ENCODE results near the gene IQCM.

The IQCM gene

GRCh38 chr4:149426461-149426860, 389.2 kb downstream of the IQCM start:
- Histone ChIP-seq H3K27me3 (ENCODE audit: insufficient read depth, insufficient read length) (no peaks in the 10 kb centered on the region), H3K36me3 (ENCODE audit: insufficient read depth, insufficient read length, low read length) (no peaks in the 10 kb centered on the region), H3K4me1 (ENCODE audit: insufficient read depth, insufficient read length) (no peaks in the 10 kb centered on the region), H3K4me3 (ENCODE audit: insufficient read length, low read depth) (no peak overlapping the region), H3K9me3 (ENCODE audit: insufficient read depth, low read length) (no peaks in the 10 kb centered on the region), H3K9ac (ENCODE audit: insufficient read length, low read depth) (no peak overlapping the region)
- TF ChIP-seq SUZ12 (IDR thresholded peaks at IDR 0.05; ENCODE audit: extremely low read depth, insufficient read depth, insufficient read length) (no peak), ZNF274 (IDR thresholded peaks at IDR 0.05; ENCODE audit: low read depth, low read length) (no peak), YY1 (IDR thresholded peaks at IDR 0.05; ENCODE audit: insufficient read depth, insufficient read length) (no peak)
- no peak for DNase-seq (ENCODE audit: low read depth, low spot score)

GRCh38 chr4:149409555-149409962, 406.1 kb downstream of the IQCM start:
- H3K27me3 ChIP-seq (ENCODE audit: insufficient read depth, insufficient read length), result no peaks in the 10 kb centered on the region
- no peaks in the 10 kb centered on the region for H3K9me3 ChIP-seq (ENCODE audit: insufficient read depth, low read length)
- H3K4me1 ChIP-seq (ENCODE audit: insufficient read depth, insufficient read length), result no peaks in the 10 kb centered on the region
- no peak overlapping the region for H3K4me3 ChIP-seq (ENCODE audit: insufficient read length, low read depth)
- H3K36me3 ChIP-seq (ENCODE audit: insufficient read depth, insufficient read length, low read length), result no peaks in the 10 kb centered on the region
- TF ChIP-seq ZNF274 (IDR thresholded peaks at IDR 0.05; ENCODE audit: low read depth, low read length) (no peak), YY1 (IDR thresholded peaks at IDR 0.05; ENCODE audit: insufficient read depth, insufficient read length) (no peak), SUZ12 (IDR thresholded peaks at IDR 0.05; ENCODE audit: extremely low read depth, insufficient read depth, insufficient read length) (no peak)
- DNase-seq (ENCODE audit: low read depth, low spot score), result no peak
- H3K9ac ChIP-seq (ENCODE audit: insufficient read length, low read depth), result no peak overlapping the region

DNA sequence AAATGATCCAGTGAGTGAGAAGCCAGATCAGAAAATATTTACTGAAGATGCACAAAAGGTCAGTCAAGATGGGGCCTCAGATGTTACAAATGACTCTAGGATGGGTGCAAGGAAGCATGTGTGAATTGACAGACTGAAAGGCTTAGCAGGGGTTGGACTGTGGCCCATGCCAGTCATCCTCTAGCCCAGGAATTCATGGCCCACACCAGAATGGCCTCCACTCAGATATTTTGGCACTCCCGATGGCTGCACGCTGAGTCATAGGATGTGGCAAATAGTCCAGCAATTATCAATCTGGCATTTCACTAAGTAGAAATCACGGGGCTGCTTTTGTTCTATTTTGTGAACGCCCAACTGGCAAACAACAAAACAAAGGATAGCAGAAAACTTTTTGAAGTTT, 406.5 kb downstream of the IQCM start:
- no peak overlapping the region for H3K9ac ChIP-seq (ENCODE audit: insufficient read length, low read depth)
- DNase-seq (ENCODE audit: low read depth, low spot score), result no peak
- no peaks in the 10 kb centered on the region for H3K4me1 ChIP-seq (ENCODE audit: insufficient read depth, insufficient read length)
- no peak for TF ChIP-seq ZNF274 (IDR thresholded peaks at IDR 0.05; ENCODE audit: low read depth, low read length)
- TF ChIP-seq YY1 (IDR thresholded peaks at IDR 0.05; ENCODE audit: insufficient read depth, insufficient read length), result no peak
- TF ChIP-seq SUZ12 (IDR thresholded peaks at IDR 0.05; ENCODE audit: extremely low read depth, insufficient read depth, insufficient read length), result no peak
- no peaks in the 10 kb centered on the region for H3K27me3 ChIP-seq (ENCODE audit: insufficient read depth, insufficient read length)
- H3K36me3 ChIP-seq (ENCODE audit: insufficient read depth, insufficient read length, low read length), result no peaks in the 10 kb centered on the region
- no peaks in the 10 kb centered on the region for H3K9me3 ChIP-seq (ENCODE audit: insufficient read depth, low read length)
- H3K4me3 ChIP-seq (ENCODE audit: insufficient read length, low read depth), result no peak overlapping the region

- H3K27me3 ChIP-seq (ENCODE audit: insufficient read depth, insufficient read length), result no peaks in the 10 kb centered on the region
- H3K4me3 ChIP-seq (ENCODE audit: insufficient read length, low read depth), result no peak overlapping the region
- no peak overlapping the region for H3K9ac ChIP-seq (ENCODE audit: insufficient read length, low read depth)
- no peaks in the 10 kb centered on the region for H3K9me3 ChIP-seq (ENCODE audit: insufficient read depth, low read length)
- no peaks in the 10 kb centered on the region for H3K4me1 ChIP-seq (ENCODE audit: insufficient read depth, insufficient read length)
- TF ChIP-seq ZNF274 (IDR thresholded peaks at IDR 0.05; ENCODE audit: low read depth, low read length), result no peak
- no peak for TF ChIP-seq YY1 (IDR thresholded peaks at IDR 0.05; ENCODE audit: insufficient read depth, insufficient read length)
- TF ChIP-seq SUZ12 (IDR thresholded peaks at IDR 0.05; ENCODE audit: extremely low read depth, insufficient read depth, insufficient read length), result no peak
- DNase-seq (ENCODE audit: low read depth, low spot score), result no peak
- no peaks in the 10 kb centered on the region for H3K36me3 ChIP-seq (ENCODE audit: insufficient read depth, insufficient read length, low read length)
Observed at GRCh38 chr4:149404143-149404542, 411.5 kb downstream of the IQCM start.

- Histone ChIP-seq H3K27me3 (ENCODE audit: insufficient read depth, insufficient read length) (no peaks in the 10 kb centered on the region), H3K9ac (ENCODE audit: insufficient read length, low read depth) (no peak overlapping the region), H3K9me3 (ENCODE audit: insufficient read depth, low read length) (no peaks in the 10 kb centered on the region), H3K4me1 (ENCODE audit: insufficient read depth, insufficient read length) (no peaks in the 10 kb centered on the region), H3K4me3 (ENCODE audit: insufficient read length, low read depth) (no peak overlapping the region), H3K36me3 (ENCODE audit: insufficient read depth, insufficient read length, low read length) (no peaks in the 10 kb centered on the region)
- no peak for DNase-seq (ENCODE audit: low read depth, low spot score)
- no peak for TF ChIP-seq YY1 (IDR thresholded peaks at IDR 0.05; ENCODE audit: insufficient read depth, insufficient read length)
Observed at GRCh38 chr4:149403081-149403480, 412.6 kb downstream of the IQCM start.

DNA sequence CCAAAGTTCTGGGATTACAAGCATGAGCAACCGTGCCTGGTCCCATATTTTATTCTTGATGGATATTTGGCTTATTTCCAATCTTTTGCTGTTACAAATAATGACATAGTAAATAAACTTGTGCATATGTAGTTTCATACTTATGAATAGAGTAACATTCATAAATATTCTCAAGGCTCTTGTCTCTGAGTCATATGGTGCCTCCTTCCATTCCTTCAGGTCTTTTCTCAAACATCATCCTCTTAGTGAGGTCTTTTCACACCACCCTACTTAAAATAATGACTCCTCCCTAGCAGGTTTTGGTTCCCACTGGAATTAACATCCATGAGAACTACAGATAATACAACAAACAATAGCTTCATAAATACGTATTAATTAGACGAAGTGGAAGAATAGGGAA, 416.6 kb downstream of the IQCM start:
- Histone ChIP-seq H3K9ac (ENCODE audit: insufficient read length, low read depth) (no peak overlapping the region), H3K36me3 (ENCODE audit: insufficient read depth, insufficient read length, low read length) (no peaks in the 10 kb centered on the region), H3K9me3 (ENCODE audit: insufficient read depth, low read length) (no peaks in the 10 kb centered on the region), H3K4me1 (ENCODE audit: insufficient read depth, insufficient read length) (no peaks in the 10 kb centered on the region), H3K27me3 (ENCODE audit: insufficient read depth, insufficient read length) (no peaks in the 10 kb centered on the region), H3K4me3 (ENCODE audit: insufficient read length, low read depth) (no peak overlapping the region)
- TF ChIP-seq YY1 (IDR thresholded peaks at IDR 0.05; ENCODE audit: insufficient read depth, insufficient read length), result no peak
- no peak for DNase-seq (ENCODE audit: low read depth, low spot score)

DNA sequence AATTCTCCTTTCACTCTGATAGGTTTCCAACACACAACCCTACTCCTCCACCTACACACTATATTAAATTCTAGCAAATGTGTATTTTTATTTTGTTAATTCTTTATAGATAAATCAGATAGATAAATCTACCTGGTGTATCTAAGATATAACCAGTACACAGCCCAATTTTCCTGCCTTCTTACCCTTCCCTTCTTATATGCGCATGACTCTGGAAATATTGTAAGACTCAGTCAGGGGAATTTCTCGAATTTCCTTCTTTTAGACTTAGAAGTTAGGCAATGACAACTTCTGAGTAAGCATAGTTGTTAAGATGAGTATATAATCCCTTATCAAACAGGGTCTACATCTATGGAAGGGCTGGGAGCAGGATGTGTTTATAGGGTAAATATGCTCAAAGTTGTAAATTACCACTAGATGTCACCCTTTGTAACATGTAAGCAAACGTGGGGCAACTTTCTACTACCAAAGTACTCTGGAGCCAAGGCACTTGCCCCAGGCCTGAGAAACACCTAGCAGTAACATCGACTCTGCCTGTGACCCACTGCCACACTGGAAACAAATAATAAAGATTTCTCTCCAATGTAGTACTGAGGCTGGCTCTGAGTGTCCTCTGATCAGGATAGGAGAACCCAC, 444.7 kb downstream of the IQCM start:
- Histone ChIP-seq H3K4me3 (ENCODE audit: insufficient read length, low read depth) (no peak overlapping the region), H3K9ac (ENCODE audit: insufficient read length, low read depth) (no peak overlapping the region), H3K27me3 (ENCODE audit: insufficient read depth, insufficient read length) (no peaks in the 10 kb centered on the region), H3K9me3 (ENCODE audit: insufficient read depth, low read length) (no peaks in the 10 kb centered on the region), H3K4me1 (ENCODE audit: insufficient read depth, insufficient read length) (no peaks in the 10 kb centered on the region), H3K36me3 (ENCODE audit: insufficient read depth, insufficient read length, low read length) (no peaks in the 10 kb centered on the region)
- no peak for TF ChIP-seq ZNF274 (IDR thresholded peaks at IDR 0.05; ENCODE audit: low read depth, low read length)
- peak; percentile 25 for DNase-seq (ENCODE audit: low read depth, low spot score)

DNA sequence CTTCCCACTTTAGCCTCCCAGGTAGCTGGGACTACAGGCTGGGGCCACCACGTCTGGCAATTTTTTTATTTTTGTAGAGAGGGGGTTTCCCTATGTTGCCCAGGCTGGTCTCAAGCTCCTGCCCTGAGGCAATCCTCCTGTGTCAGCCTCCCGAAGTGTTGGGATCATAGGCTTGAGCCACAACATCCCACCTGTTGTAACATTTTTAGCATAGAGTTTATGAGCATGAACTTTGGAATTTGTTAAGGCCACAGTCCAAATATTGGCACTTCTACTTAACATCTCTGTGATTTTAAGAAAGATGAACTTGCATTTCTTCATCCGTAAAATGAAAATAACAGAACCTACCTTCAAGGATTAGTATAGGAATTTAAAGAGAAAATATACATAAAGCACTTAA, 445.6 kb downstream of the IQCM start:
- no peak overlapping the region for H3K9ac ChIP-seq (ENCODE audit: insufficient read length, low read depth)
- no peak overlapping the region for H3K4me3 ChIP-seq (ENCODE audit: insufficient read length, low read depth)
- no peak for DNase-seq (ENCODE audit: low read depth, low spot score)
- H3K9me3 ChIP-seq (ENCODE audit: insufficient read depth, low read length), result no peaks in the 10 kb centered on the region
- H3K36me3 ChIP-seq (ENCODE audit: insufficient read depth, insufficient read length, low read length), result no peaks in the 10 kb centered on the region
- no peaks in the 10 kb centered on the region for H3K4me1 ChIP-seq (ENCODE audit: insufficient read depth, insufficient read length)
- H3K27me3 ChIP-seq (ENCODE audit: insufficient read depth, insufficient read length), result no peaks in the 10 kb centered on the region
- TF ChIP-seq YY1 (IDR thresholded peaks at IDR 0.05; ENCODE audit: insufficient read depth, insufficient read length) (no peak), ZNF274 (IDR thresholded peaks at IDR 0.05; ENCODE audit: low read depth, low read length) (no peak), SUZ12 (IDR thresholded peaks at IDR 0.05; ENCODE audit: extremely low read depth, insufficient read depth, insufficient read length) (no peak)

Data from NT2/D1 (cell line).